Kidney epithelial cell (primary cell): ENCODE results near the gene GPRIN2. TPM values are rescaled to one million over a fixed set of nuclear protein-coding genes. Genes with fewer than 3 reads are reported as not detected.

Experiments used
- DNase-seq: peaks from one replicate; pipeline ENCODE4 v3.0.0-alpha.2; 2010; ENCODE audit warnings: low read depth
- H3K27me3 ChIP-seq: 2 replicates; pipeline ENCODE4 v1.6.0; 2011; ENCODE audit warnings: low read length; ENCODE audit not compliant: control insufficient read depth, insufficient read depth
- H3K36me3 ChIP-seq: 2 replicates; pipeline ENCODE4 v1.5.1; 2011; ENCODE audit warnings: low read length; ENCODE audit not compliant: control insufficient read depth, insufficient read depth
- H3K4me3 ChIP-seq: 2 replicates; pipeline ENCODE4 v1.5.1; 2011; ENCODE audit warnings: low read depth, mild to moderate bottlenecking, control low read depth, low read length
- CTCF ChIP-seq: IDR thresholded peaks from 2 replicates; pipeline ENCODE4 v1.5.1; 2011; ENCODE audit warnings: mild to moderate bottlenecking, moderate library complexity, low read length, control low read depth, inconsistent platforms; ENCODE audit not compliant: insufficient read depth, poor library complexity, severe bottlenecking
- total RNA-seq: library from RNA; depleted of rRNA; stranded (reverse); fragments of >200 nt; gene quantifications from 2 replicates; pipeline ENCODE4 v1.2.3, GENCODE V29; 2015

GPRIN2 gene
- total RNA-seq, 1 donor from 2014 or later, result 9.2 TPM

DNA sequence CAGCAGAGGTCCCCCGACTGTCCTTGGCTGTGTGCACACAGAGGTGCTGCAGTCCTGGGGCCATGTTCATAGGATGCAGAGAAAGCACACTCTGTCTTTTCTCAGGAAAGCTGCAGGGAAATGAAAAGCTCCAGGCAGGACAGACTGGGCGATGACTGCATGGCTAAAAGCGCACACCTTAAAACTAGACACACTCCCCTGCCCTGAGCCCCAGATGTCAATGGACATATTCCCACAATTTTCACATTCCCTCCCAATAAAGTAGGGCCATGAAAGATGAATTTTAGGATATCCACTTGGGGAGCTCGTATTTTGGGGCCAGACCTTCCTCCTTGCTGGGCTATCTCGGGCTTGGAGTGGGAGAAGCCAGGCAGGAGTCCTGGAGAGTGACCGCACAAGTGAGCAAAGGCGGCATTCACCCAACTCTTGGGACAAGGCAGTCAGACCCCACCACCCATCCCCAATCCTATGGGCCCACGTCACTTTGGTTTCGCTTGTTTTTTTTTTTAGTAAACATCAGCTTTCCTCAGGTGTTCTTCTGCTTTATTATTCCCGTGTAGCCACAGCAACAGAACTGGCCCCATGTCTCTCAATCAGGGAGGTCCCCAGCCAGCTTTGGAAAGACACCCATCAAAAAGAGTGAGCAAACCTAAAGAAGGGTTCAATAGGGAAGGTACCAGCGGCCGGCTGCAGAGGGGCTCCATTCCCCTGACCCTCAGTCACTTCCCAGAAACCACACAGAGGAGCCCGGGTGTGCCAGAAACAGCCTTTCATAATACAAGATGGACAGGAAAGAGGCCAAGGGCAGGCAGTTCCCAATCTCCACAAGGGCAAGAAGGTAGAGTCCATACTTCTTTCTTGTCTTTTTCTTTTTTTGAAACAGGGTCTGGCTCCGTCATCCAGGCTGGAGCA is 12.7 kb downstream of the GPRIN2 start:
- TF ChIP-seq CTCF, result no peak
- Histone ChIP-seq H3K36me3 (no peaks in the 10 kb centered on the region), H3K4me3 (no peak overlapping the region), H3K27me3 (peaks cover 11% of the 10 kb centered on the region)
- no peak for DNase-seq

DNA sequence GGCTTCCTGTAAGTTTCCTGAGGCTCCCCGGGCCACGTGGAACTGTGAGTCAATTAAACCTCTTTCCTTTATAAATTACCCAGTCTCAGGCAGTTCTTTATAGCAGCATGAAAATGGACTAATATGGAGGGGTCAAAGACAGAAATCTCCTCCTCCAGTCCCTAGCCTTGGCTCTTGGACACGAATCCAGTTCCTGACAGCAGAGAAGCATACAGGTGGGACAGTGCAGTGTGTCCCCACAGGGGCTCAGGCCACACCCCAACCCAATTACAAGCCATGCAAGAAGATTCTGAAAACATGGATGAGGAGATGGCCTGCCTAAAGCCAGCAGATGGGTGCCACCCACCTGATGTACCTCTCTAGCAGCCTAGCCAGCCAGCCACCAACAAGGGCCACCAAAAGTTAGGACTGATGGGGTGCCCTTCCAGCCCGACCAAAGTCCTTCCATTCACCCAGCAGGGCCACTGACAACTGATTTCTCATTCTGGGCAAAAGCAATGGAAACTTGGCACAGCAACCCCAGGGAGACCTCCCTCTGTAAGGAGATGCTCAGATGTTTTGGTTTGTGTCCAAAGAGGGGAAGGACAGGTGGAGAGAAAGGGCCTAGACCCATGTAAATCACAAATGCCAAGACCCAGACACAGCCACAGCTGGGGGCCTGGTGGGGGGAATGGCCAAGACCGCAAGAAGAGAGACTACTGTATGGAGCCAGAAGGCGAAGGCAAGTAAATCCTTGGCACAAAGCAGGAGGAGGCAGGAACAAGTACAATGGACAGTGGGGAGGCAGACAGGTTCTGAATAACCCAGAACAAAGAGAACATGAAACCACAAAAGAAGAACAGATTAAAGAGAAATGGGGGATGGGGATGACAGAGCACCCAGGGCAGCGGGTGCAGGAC is 13.6 kb downstream of the GPRIN2 start:
- peaks cover 11% of the 10 kb centered on the region for H3K27me3 ChIP-seq
- no peak for DNase-seq
- no peak overlapping the region for H3K4me3 ChIP-seq
- no peak for TF ChIP-seq CTCF
- no peaks in the 10 kb centered on the region for H3K36me3 ChIP-seq

- no peaks in the 10 kb centered on the region for H3K36me3 ChIP-seq
- peaks cover 11% of the 10 kb centered on the region for H3K27me3 ChIP-seq
- DNase-seq, result no peak
- no peak overlapping the region for H3K4me3 ChIP-seq
- no peak for TF ChIP-seq CTCF
Observed at GRCh38 chr10:46541735-46542566, 14.5 kb downstream of the GPRIN2 start.

DNA sequence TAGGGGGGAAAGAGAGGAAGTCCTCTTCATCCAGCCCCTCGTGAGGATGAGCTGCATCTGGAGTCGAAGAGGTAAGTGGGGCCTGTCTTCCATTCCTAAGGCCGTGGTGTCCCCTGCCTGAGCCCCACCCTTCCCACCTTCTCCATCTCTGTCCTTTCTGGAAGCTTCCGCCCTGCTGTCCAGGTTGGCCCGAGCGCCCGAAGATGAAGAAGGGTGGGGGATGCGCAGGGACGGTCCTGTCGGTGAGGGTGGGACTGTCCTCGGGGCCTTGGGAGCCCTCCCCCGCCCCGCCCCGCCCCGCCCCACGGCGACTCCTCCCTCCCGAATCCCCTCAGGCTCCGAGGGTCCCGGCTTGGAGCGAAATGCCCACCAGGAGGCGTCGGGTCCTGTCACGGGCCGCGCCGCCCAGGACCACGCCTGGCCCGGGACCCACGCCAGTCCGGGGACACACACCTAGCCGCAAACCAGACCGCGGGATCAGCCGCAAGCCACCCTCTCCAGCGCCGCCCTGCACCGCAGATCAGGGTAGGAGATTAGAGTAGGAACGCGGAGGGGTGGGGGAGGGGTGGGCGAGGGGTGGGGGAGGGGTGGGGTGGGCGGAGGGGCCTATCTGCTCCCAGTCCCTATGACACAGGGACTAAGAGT is 15.3 kb downstream of the GPRIN2 start:
- peaks cover 11% of the 10 kb centered on the region for H3K27me3 ChIP-seq
- H3K4me3 ChIP-seq, result peak overlapping the region; percentile 31
- no peaks in the 10 kb centered on the region for H3K36me3 ChIP-seq
- TF ChIP-seq CTCF, result peak; percentile 43
- DNase-seq, result no peak

DNA sequence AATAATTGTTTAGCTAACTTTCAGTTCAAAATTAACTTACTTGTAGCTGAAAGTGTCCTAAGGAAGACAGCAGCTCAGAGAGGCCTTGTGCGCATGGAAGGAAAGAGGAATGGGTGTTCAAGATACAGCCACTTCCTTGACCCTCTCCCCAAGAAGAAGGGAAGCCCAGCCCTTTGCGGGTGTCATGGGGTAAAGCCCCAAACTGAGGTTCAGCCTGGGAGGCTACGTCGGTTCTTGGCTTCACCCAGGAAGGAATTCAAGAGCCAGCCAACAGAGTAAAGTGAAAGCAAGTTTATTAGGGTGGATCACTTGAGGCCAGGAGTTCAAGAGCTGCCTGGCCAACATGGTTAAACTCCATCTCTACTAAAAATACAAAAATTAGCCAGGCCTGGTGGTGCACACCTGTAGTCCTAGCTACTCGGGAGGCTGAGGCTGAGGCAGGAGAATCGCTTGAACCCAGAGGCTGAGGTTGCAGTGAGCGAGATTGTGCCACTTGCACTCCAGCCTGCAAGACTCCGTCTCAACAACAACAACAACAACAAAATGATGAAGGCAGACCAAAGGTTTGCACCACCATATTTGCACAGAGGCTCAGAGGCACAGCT is 15.9 kb downstream of the GPRIN2 start:
- H3K36me3 ChIP-seq, result no peaks in the 10 kb centered on the region
- no peak for DNase-seq
- peaks cover 11% of the 10 kb centered on the region for H3K27me3 ChIP-seq
- H3K4me3 ChIP-seq, result no peak overlapping the region
- TF ChIP-seq CTCF, result no peak
